LoVo (cell line): Measurements from ENCODE around the gene CRAMP1.

Experiments used
- DNase-seq: peaks from one replicate; pipeline ENCODE4 v3.0.0-alpha.2; 2016; ENCODE audit warnings: low spot score

CRAMP1 gene

DNA sequence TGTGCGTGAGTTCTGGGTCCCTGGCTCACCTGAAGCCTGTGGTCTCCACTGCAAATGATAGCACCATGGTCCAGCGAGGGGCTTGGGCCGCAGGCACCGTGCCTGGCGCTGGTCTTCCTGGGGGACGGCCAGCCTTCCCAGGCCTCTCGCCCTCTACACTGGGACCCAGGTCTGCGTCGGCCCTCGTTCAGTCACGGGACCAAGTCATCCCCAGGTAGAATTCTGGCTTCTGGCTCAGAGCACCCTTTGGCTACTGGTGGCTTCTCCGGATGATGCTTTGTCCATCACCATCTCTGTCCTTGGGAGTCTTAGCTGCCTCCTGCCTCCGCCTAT is 20.4 kb downstream of the CRAMP1 start:
- DNase-seq: no peak

DNA sequence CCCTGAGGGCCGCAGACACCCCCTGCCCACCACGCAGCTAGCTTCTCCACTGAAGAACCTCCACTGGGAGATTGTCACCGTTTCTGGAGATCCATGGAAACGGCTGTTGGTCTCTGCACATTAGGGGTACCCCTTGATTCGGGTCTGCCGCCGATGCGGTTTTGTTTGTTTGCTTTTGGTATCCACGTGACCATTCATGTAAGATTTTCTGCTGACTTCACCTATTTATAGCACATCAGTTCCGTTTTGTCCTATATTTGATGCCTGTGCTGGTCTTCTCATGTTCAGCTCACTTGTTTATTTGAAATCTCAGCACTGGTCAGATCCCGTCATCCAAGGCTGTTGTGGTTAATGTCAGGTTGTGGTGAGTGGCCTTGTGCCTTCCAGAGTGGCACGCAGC is 21.1 kb downstream of the CRAMP1 start:
- DNase-seq: no peak

GRCh38 chr16:1634541-1634940 is 22.4 kb downstream of the CRAMP1 start:
- no peak for DNase-seq

DNA sequence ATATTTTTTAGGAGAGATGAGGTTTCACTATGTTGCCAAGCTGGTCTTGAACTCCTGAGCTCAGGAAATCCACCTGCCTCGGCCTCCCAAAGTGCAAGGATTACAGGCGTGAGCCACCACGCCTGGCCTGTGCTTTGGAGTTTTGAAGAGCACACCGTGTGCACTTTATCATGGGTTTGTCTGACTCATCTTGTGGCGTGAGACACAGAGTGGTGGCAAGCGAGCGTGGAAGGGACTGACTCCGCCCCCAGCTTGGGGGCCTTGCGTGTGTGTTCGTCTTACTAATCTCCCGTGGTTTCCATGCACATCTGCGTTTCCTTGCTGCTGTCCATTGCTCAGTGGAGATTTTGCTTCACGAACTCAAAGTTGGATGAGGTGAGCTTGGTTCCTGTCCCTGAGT is 22.9 kb downstream of the CRAMP1 start:
- no peak for DNase-seq

GRCh38 chr16:1637526-1637925 is 25.4 kb downstream of the CRAMP1 start:
- DNase-seq: no peak

- no peak for DNase-seq
Observed at GRCh38 chr16:1638757-1639156, 26.6 kb downstream of the CRAMP1 start.

GRCh38 chr16:1639282-1639681 is 27.1 kb downstream of the CRAMP1 start:
- no peak for DNase-seq

- DNase-seq: no peak
Observed at GRCh38 chr16:1639860-1640259, 27.7 kb downstream of the CRAMP1 start.

- no peak for DNase-seq
Observed at GRCh38 chr16:1640261-1640941, 28.2 kb downstream of the CRAMP1 start.

DNA sequence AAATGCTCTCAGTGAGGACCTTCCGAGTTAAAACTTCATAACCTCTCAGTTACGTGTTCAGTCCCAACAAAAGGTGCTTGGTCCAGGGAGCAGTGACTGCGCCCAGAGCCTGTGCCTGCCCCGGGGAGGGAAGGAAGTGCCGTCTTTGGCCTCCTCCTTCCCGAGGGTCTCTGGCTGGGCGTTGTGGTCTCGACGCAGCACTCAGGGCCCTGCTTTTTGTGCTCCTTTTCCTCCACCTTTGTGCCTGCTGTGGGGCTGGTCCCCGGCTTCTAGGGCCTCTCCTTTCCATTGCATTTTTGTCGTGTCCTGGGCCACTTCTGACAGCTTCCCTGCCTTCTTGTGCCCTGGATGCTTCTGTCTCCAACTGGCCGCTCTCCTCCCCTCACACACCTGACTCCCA is 29.1 kb downstream of the CRAMP1 start:
- no peak for DNase-seq

- DNase-seq: no peak
Observed at GRCh38 chr16:1642148-1642547, 30.0 kb downstream of the CRAMP1 start.

GRCh38 chr16:1642753-1643152 is 30.6 kb downstream of the CRAMP1 start:
- no peak for DNase-seq

DNA sequence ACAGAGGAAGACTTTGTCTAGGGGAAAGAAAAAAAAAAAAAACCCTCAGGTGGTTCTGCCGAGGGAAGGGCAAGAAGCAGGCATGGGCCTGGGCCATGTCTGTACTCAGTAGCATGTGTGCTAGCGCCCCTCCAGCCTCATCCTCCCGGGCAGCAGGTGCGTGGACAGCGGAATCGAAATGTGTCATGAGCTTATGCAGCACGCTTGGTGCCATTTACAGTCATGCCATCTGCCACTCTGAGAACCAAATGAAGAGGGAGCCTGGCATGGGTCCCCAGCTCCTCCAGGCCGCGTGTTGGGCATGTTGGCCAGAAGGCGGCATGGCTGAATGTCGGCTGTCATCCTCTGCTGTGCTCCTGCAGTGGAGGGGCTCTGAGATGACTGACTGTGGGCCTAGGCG is 31.4 kb downstream of the CRAMP1 start:
- DNase-seq: no peak

DNA sequence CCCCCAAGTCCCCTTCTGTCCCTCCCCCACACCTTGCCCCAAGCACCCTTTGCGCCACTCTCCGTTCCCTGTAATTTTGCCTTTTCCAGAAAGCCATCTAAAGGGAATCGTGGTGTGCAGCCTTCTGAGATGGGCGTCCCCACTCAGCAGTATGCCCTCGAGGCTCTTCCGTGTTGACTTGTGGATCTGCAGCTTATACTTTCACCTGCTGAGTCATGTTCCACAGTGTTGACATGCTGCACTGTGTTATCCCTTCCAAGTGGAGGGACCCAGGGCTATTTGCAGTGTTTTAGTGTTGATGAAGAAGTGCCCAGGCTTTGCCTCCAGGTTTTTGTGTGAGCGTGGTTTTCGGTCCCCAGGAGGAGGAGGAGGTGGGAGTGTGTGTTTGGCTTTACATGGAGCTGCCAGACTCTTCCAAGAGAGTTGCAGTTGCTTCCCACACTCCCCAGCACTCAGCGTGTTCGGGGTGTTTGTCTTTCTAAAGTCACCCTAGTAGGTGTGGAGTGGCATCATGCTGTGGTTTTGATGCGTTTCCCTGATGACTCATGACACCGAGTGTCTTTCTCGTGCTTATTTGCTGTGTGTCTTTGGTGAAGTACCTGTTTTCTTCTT is 33.9 kb downstream of the CRAMP1 start:
- DNase-seq: no peak

DNA sequence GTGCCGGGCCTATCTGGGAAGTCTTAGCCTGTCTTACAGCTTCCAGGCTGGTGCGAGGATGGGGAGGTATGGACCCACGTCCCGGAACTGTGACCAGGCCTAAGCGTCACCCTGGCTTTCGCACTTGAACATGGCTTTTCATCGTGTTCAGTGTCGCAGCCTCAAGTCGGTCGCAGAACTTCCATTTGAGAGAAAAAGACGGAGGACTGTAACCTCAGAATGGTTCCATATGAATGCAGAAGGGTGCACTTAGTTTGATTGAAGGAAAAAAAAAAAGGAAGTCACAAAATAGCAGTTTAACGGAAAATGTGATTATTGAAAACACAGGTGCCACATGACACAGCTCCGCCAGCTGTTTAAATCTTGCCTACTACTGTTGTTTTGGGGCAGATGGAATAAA is 35.7 kb downstream of the CRAMP1 start:
- DNase-seq: no peak

DNA sequence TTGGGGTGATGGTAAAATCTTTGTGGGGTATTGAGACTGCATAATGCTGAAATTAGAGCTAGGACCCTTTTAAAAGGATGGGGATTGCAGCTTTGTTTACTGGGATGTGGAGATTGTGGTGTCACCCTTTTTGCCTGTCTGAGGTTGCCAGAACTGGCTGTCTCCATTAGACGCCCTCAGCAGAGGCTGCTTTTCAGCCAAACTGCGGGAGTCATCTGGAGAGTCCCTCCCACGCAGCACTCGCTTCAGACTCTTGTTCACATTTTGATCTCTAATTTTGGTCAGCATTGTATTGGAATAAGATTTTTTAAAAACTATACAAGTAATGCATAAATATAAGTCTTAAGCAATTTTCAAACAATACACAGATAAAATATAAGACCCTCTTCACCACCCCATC is 38.0 kb downstream of the CRAMP1 start:
- no peak for DNase-seq

GRCh38 chr16:1651094-1651973 is 39.2 kb downstream of the CRAMP1 start:
- DNase-seq: no peak

DNA sequence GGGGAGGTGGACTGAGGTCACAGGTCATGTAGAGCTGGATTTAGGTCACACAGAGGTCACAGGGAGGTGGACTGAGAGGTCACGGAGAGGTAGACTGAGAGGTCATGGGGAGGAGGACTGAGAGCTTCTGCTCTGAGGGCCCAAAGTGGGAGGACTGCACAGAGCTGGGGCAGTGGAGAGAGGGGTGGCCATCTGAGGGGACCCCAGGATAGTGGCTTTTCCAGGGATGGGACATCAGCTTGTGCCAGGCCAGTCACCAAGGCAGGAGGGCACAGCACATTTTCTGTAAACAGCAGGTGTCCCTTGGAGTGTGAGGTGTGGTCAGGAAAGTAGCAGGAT is 39.8 kb downstream of the CRAMP1 start:
- DNase-seq: no peak

DNA sequence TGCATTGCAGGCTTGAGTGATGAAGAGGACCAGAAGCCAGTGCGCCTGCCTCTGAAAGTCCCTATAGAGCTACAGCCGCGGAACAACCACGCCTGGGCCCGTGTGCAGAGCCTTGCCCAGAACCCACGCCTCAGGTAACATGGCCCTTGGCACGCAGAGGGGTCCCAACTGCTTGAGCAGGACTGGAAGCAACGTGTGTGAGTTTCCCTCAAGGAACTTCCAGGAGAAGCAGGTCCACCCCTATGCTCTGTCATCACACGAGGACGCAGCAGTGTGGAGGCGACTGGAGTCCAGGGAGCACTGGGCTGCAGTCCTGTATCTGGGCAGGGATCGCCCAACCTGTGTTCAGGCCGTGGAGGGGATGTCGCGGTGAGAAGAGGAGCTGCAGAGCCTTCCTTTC is 40.9 kb downstream of the CRAMP1 start:
- DNase-seq: no peak

GRCh38 chr16:1654505-1655268 is 42.5 kb downstream of the CRAMP1 start:
- no peak for DNase-seq

- no peak for DNase-seq
Observed at GRCh38 chr16:1655269-1655807, 43.2 kb downstream of the CRAMP1 start.
